ENCODE data around the gene STAG2.

Gene STAG2

DNA sequence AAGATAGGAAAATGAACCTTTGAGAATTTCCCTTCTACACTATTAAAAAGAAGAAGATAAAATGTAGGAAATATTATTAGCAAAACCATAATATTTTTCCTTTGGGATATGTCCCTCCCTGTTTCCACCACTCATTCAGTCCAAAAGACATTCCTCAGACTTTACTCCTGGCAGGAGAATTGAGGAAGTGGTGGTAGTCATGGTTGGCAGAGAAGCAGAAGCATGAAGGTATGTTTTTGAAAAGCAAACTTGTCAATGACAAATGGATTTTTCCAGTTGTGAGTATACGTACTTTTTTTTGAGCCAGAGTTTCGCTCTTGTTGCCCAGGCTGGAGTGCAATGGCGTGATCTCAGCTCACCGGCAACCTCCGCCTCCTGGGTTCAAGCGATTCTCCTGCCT is 13.7 kb downstream of the STAG2 start:
- ATAC-seq (no peak), DNase-seq (no peak)

DNA sequence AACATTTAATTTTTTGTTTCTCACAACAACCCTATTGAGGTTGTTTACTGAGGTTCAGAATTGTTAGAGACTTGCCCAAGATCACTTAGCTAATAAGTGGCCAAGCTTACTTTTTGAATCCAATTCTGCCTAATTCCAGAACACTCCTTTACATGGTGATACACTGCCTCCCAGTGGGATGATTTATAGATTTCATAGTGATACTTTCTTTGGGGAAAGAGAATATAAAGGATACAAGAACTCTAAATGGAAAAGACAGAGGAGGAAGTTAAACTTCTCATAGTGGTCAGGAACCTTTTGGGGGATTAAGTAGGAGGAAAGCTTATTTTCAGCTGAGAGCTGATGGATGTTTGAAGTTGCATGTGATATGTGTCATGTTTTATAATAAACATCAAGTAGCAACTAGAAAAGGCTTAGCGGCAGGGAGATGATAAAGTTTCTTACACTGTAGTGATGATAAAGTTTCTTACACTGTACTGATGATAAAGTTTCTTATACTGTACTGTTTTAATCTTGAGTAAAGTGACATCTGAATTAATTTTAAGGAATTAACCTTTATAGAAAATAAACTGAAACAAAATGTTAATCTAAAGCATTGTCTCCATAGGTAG is 15.3 kb downstream of the STAG2 start:
- ATAC-seq (peak; percentile 32), DNase-seq (no peak)

DNA sequence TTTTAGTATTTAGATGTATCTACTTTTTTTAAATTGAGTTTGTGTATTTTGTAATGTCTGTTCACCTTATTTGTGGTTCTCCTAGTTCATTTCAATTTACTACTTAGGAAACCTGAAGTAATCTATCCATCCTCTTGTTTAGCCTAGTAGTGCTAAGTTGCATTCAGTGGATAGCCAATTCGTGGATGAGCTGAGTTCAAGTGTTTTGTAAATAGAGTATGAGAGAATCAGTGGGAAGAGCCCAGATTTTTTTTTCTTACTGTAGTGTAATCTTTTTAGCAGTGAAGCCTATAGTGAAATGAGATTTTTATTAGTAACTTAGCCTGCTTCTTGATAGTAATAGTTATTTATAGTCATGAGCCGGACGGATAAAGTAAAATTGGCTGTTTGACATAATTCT is 21.7 kb downstream of the STAG2 start:
- ATAC-seq: no peak
- DNase-seq: no peak

DNA sequence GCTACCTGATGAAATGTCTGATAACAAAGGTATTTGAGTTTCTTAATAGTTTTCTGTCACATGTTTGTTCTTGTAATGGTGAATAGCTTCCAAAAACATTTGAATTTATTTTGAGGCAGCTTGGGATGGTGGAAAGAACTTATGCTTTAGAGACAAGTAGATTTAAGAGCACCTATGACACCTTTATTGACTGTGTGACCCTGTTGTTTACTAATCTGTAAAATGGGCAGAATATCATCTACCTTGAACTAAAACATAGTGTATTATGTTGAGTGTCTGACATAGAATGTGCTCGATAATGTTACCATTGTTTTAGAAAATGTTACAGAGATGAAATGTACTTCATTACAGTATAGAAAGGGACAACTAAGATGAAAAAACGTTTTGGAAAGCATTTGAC is 24.9 kb downstream of the STAG2 start:
- DNase-seq (no peak), ATAC-seq (no peak)

DNA sequence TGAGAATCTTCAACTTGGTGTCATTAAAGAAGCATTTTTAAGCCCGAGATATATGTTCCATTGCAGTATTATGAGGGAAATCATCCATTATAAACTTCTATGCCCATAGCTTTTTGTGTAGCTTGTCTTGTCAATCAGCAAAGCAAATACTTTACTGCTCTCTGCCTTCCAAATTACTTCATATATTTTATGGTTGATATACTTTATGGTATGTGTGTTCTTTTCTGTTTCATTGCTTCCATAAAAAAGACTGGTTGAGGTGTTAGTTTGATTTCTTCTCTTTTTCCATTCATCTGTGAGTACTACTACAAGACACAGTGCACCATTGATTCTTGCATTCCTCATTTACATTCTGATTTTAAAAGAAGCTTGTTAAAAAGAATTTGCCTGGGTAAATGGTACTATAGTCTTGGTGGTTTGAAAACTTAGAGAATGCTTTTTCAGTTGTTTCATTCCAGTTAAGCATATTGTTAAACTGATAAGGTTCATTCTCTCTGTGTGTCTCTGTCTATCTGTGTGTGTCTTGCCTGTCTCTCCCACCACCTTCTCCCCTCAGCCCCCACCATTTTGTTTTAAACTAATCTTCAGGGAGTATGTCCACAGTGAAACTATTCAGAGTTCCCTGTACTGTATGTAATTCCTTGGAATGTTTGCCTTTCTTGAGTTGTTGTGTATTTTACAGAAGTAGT is 27.1 kb downstream of the STAG2 start:
- DNase-seq (no peak), ATAC-seq (no peak)

DNA sequence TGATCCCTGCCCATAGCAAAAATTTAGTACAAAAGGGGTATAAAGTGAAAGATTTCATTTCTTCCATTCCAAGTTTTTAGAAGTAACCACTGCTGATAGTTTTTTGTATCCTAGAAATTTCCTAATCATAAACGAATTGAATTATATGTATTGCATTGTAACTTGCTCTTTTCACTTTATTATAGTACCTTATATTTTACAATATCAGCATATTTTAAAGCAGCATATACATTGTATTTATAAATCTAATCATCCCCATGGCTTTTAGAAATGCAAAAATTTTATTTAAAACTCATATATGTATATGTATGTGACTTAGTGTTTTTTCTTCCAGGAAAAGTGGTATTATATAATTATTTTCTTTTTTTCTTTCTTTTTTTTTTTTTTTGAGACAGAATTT is 27.7 kb downstream of the STAG2 start:
- DNase-seq: no peak
- ATAC-seq: no peak

DNA sequence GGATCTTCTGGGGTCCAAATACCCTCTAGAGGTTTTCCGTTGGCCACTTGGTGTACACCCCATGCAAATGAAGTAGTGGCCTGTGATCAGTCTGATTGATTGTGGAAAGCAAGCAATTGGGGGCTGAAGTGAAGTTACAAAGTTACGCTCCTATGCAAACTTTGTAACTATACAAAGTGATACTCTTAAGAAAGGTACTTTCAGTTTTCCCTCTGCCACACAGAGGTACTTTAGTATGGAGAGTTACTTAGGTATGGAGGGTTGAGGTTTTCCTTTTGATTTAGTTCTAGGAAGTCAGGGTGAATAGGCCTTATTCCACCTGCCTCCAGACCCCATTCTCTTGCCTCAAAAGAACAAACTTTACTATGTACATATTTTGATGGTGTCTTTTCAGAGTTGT is 28.7 kb downstream of the STAG2 start:
- ATAC-seq (no peak), DNase-seq (no peak)

DNA sequence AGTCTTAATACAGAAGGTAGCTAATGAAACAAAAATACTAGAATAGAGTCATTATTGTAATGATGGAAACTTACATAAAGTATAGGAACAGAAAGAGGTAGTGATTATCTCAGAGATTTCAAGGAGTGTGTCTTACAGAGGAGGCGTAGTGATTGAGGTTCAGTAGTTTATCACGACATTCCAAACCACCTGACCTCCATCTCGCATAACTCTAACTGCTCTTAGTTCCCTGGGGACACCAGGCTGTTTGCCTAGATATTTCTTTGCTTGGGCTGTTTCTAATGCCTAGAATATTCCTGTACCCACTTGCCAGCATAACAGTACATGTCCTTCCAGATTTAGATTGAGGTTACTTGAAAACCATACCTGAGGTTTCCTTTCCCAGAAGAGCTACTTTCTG is 29.1 kb downstream of the STAG2 start:
- DNase-seq: no peak
- ATAC-seq: no peak

DNA sequence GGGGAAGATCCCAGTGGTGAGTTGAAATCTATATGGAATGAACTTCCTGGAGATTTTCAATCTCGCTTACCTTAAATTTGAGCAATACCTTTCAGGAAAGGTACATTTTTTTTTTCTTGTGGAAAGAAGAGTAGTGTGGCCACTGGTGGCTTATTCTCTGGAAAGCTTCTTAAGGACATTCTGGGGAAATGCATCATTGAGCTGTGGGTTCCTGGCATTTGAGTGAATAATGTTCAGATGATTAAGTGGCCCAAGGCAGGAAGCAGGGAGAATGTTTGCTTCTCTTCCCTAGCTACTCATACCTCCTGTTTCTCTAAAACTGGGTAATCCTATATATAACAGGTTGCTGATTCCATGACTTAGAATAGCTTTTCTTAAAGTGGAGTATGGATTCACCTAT is 31.8 kb downstream of the STAG2 start:
- no peak for DNase-seq
- no peak for ATAC-seq

DNA sequence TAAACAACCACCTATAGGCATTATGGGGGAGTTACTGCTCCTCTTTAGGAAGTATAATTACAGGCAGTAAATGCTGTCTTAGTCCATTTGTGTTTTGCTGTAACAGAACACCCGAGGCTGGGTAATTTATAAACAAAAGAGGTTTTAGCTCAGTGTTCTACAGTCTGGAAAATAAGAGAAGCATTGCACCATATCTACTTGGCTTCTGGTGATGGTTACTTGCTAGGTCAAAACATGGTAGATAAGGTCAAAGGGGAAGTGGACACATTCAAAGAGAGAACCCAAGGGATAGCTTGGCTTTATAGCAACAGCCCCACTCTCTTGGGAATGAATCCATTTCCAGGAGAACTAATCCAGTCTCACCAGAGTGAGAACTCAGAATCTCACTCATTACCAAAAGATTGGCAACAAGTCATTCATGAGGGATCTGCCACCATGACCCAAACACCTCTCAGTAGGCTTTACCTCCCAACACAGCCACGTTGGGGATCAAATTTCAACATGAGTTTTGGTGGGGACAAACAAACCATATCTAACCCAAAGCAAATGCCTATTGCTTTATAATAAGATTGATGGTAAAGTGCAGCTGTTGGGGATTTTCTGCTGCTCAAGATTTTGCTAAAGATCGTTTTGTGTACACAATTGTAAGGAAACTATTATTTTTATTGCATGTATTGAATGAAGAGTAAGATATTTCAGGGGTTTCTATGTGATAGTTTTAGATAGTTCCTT is 32.6 kb downstream of the STAG2 start:
- ATAC-seq: no peak

DNA sequence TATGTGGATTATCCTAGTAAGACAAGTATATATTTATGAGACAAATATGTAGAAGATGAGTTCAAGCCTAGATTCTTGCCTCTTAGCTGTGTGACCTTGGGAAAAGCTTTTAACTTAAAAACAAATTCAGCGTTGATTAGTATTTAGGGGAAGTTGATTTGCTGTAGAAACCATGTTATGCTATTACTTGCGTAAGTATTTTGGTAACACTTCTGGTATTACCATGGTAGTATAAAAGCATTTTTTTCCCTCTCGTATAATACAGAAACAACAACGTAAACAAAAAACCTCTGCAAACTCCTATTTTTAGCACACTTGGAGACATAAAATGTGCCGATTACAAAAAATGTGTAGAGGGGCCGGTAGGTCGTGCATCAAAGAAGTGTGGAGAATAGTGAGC is 33.2 kb downstream of the STAG2 start:
- DNase-seq (no peak), ATAC-seq (no peak)

More for the DNA sequence above, 32.6 kb downstream of the STAG2 start:
- no peak for DNase-seq

DNA sequence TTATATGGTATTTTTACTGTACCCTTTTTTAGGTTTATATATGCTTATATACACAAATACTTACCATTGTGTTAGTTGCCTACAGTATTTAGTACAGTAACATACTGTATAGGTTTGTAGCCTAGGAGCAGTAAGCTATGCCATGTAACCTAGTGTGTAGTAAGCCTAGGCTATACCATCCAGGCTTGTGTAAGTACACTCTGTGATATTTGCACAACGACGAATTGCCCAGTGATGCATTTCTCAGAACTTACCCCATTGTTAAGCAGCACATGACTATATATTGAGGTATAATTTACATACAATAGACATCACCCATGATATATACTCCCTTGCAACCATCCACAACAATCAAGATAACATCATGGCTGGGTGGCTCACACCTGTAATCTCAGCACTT is 40.1 kb downstream of the STAG2 start:
- DNase-seq (no peak), ATAC-seq (no peak)

DNA sequence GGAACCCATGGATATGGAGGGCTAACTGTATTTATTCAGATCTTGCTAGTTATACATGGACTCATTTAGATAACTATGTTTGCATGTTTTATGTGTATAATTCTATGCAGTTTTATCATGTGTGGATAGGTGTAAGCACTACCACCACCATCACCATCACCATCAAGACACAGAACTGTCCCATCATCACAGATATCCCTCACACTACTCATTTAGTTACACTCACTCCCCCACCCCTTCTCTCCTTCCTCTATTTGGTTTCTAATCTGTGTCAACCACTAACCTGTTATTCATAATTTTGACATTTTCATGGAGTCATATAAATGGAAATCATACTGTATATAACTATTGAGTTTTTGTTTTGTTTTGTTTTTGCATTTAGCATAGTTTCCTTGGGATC is 43.7 kb downstream of the STAG2 start:
- DNase-seq: no peak
- ATAC-seq: peak; percentile 90

DNA sequence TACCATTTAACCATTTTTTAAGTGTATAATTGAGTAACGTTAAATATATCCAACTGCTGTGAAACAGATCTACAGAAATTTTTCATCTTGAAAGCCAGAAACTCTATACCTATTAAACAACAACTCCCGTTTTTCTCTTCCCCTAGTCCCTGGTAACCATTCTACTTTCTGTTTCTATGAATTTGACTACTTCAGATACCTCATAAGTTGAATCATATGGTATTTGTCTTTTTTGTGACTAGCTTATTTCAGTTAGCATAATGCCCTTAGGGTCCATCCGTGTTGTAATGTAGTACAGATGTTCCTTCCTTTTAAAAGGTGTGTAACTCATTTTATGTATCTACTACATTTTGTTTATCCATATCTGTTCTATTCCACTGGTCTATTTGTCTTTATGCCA is 48.7 kb downstream of the STAG2 start:
- DNase-seq: no peak
- peak; percentile 65 for ATAC-seq

DNA sequence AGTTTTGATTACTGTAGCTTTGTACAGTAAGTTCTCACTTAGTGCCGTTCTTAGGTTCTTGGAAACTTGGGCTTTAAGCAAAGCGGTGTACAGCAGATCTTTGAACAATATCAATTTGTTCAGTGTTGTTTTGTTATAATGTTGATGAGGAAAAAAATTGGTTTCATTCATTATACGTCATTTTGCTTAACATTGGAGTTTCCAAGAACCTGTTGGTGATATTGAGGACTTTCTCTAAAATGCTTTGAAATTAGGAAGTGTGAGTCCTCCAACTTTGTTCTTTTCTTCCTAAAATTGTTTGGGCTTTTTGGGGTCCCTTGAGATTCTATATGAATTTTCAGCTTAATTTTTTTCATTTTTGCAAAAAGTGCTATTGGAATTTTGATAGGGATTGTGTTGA is 49.1 kb downstream of the STAG2 start:
- no peak for DNase-seq
- no peak for ATAC-seq

DNA sequence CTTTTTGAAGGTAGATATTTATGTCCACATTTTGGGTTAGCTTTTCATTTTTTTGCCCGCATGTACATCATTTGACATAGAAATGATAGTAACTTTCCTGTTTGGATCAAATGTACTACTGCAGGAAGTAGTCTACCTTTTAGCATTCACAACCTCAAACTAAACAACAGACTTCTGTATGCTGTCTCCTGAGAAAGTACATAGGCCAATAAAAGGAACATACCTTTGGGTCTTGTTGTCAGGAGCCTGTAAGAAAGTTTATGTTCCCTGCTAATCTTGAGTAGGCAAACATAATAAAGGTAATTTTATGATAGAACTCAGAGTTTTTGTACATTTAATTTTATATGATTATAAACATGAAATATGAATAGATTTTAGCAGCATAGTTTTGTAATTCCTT is 54.2 kb downstream of the STAG2 start:
- ATAC-seq: no peak

DNA sequence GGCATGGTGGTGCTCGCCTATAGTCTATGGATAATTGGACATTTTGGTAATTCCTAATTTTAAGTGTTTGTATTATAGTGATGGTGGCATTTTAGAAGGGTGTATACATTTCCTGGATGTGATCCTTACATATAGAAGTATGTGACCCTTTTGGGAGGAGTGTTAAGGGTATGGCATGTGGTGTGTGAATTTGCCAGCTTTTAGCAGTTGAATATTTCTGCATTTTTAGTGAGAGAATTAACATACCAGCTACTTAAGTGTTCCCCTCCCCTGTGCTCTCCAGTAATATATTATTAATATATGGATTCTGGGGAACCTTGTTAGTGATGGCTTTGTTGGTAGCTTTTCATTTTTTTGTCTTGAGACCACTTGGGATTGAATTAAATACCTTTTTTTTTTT is 55.3 kb downstream of the STAG2 start:
- DNase-seq (no peak), ATAC-seq (no peak)

More for the DNA sequence above, 54.2 kb downstream of the STAG2 start:
- DNase-seq: no peak

DNA sequence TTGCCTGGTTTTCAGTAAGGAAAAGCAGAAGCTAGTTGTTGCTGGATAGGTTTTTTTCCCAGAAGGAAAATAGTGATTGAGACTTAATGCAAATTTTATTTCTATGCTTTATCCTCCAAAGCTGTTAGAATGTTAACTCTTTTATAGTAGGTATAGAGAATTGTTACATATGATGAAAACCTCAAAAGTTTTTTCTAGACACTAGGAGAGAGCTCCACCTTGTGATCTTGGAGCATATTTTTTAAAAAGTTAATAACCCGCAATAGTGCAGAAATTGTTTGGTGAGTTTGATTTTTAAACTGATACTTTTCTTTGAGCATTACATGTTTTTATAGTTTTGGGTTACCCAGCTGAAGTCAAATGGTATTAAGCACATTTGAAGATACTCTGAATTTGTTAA is 56.5 kb downstream of the STAG2 start:
- ATAC-seq (peak; percentile 36), DNase-seq (no peak)

DNA sequence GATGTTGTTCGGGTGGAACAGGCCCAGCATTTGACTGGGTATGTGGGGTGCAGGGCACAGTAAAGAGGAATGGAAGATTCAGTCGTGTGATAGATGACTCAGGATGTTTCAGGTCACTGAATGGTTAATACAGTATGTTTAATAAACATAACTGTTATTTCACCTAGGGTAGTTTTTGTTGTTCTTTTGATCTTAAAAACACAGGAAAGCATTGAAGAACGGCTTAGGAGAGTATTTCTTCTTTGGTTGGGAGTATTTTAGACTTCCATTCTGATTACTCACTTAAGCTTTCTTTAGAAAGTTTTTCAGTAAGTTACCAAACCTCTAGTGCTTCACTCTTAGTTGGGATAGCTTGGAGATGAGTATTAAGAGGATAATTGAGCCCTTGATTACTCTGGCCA is 62.3 kb downstream of the STAG2 start:
- DNase-seq (no peak), ATAC-seq (no peak)

DNA sequence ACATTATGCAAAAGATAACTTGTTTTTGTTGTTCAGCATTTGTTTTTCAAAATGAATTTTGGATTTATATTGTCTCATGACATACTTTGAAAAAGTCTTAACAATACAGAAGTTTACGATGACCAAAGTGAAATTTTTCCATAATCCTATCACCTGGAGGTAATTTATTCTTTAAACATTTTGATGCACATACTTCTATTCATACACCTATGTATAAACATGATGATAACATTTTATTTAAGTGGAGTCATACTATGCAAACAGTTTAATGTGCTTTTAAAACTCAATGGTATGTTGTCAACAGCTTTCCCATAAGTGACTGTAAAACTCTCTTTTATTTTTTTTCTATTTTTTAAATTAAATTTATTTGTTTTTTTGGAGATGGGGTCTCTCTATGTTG is 65.0 kb downstream of the STAG2 start:
- DNase-seq (no peak), ATAC-seq (no peak)

DNA sequence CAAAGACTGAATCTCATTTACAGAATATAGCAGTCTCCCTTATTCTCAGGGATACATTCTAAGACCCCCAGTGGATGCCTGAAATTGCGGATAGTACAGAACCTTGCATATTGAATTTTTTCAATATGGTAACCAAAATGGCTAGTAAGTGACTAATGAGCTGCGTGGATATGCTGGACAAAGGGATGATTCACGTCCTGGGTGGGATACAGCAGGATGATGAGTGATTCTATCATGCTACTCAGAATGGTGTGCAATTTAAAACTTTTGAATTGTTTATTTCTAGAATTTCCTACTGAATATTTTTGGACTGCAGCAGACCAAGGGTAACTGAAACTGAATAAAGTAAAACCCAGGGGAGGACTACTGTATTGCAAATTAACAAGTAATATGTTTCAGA is 66.7 kb downstream of the STAG2 start:
- no peak for DNase-seq
- no peak for ATAC-seq

DNA sequence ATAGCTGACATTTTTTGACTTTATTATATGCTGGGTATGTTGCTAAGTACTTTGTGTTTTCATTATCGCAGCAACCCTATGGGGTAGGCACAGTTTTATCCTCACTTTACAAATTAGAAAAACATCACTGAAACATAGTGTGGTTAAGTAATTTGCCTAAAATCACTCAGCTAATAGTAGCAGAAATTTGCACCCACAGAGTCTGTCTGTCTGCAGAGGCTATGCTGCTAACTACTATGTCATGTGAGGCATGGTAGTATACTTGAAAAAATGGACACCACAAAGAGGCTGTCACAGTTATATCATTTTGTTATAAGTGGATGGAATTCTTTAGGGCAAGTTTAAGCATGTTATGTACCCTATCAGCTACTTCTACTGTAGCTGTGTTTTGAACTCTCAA is 69.0 kb downstream of the STAG2 start:
- no peak for ATAC-seq
- DNase-seq: no peak

DNA sequence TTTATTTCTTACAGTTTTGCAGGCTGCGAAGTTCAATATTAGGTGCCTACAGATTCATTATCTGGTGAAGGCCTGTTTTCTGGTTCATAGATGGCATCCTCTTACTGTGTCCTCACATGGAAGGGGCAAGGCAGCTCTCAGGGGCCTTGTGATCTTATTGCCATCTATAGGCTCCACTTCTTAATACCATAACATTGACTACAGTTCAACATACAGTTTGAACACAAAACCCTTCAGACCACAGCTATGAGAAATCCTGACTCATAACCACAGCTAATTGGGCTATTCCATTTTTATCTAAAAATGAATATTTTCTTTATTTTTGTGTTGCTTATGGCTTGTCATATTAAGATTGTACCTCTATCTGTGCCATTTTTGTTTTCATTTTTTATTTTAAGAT is 72.3 kb downstream of the STAG2 start:
- peak; percentile 84 for ATAC-seq
- no peak for DNase-seq

DNA sequence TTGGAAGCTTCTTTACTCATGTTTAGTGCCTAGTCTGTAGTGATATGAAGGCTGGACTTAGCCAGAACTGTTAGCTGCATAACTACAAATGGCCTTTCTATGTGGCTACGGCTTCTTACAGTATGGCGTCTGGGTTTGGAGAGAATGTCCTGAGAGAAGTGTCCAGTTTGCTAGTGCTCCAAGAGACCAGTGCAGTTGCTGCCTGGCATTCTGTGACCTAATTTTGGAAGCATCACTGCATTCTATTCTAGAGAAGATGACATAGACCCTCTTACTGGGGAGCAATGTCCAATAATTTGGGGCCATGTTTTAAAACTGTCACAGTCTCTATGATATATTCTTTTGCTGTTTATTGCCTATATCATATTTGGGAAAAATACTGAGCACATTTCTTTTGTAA is 74.2 kb downstream of the STAG2 start:
- DNase-seq (no peak), ATAC-seq (no peak)

Data from stimulated activated naive CD8-positive, alpha-beta T cell treated with anti-CD3 and anti-CD28 coated beads, Interleukin-15, Interleukin-2, amounts not matched to agents 100 U/mL and 50 U/mL, for 24 hours (primary cell).